CD1c-positive myeloid dendritic cell (primary cell): Measurements from ENCODE around the gene MAG.

Experiments
- DNase-seq: peaks from one replicate; pipeline ENCODE4 v3.0.0-alpha.2; 2016; ENCODE audit errors: extremely low spot score

The MAG gene

GRCh38 chr19:35264268-35265125 lies 27.5 kb upstream of the MAG start:
- DNase-seq = peak; percentile 78

GRCh38 chr19:35265126-35265899 lies 26.6 kb upstream of the MAG start:
- no peak for DNase-seq

- DNase-seq = no peak
These were observed 26.0 kb upstream of the MAG start for GRCh38 chr19:35265900-35266519.

DNA sequence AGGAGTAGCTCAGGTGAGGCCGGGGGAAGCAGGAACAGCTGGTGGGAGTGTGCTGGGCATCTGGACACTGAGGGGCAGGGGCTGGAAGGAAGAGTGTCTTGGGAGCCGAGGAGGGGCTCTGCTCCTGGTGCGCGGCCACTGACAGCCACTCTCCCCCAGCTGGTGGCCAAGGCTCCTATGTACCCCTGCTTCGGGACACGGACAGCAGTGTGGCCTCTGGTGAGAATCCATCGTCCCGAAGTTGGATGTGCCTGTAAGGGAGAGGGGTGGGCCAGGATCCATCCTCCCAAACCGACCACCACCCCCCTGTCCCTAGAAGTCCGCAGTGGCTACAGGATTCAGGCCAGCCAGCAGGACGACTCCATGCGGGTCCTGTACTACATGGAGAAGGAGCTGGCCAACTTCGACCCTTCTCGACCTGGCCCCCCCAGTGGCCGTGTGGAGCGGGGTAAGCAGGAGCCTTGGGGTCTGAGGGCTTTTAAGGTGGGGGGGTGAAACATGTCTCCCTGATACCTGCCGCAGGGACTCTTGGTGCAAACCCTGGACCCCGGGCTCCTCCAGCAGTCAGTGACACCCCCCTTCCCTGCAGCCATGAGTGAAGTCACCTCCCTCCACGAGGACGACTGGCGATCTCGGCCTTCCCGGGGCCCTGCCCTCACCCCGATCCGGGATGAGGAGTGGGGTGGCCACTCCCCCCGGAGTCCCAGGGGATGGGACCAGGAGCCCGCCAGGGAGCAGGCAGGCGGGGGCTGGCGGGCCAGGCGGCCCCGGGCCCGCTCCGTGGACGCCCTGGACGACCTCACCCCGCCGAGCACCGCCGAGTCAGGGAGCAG lies 25.2 kb upstream of the MAG start:
- DNase-seq = no peak

- DNase-seq = no peak
These were observed 24.6 kb upstream of the MAG start for GRCh38 chr19:35267353-35267817.

- DNase-seq = peak; percentile 88
These were observed 24.0 kb upstream of the MAG start for GRCh38 chr19:35267818-35268535.

- peak; percentile 77 for DNase-seq
These were observed 23.2 kb upstream of the MAG start, which contains the start of gene USF2 for GRCh38 chr19:35268536-35269437. Gene USF2 (plus strand): TSS chr19:35268962. CDS start chr19:35269102, 140 bp downstream.

GRCh38 chr19:35269438-35270117 lies 22.4 kb upstream of the MAG start:
- peak; percentile 78 for DNase-seq

GRCh38 chr19:35270381-35270811 lies 21.6 kb upstream of the MAG start:
- no peak for DNase-seq

DNA sequence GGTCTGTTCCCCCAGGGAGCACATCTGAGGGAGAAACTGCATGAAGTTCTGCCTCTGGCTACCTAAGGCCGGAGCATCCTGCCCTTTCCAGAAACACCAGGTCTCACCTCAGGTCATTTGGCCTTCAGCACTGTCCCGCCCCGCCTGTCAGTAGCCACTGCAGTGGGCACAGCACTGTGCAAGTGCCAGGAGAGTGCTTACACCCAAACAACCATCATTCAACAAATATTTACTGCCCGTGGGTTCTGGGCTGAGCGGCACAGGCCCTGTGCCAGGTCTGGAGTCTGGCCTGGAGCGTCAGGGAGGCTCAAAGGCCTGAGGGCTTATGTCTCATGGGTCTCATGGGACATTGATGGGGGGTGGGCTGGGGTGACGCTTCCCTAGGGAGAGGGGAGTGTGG lies 20.4 kb upstream of the MAG start:
- no peak for DNase-seq

- DNase-seq = peak; percentile 53
These were observed 19.7 kb upstream of the MAG start for GRCh38 chr19:35272122-35272719.

GRCh38 chr19:35272954-35273649 lies 18.9 kb upstream of the MAG start:
- DNase-seq = no peak

DNA sequence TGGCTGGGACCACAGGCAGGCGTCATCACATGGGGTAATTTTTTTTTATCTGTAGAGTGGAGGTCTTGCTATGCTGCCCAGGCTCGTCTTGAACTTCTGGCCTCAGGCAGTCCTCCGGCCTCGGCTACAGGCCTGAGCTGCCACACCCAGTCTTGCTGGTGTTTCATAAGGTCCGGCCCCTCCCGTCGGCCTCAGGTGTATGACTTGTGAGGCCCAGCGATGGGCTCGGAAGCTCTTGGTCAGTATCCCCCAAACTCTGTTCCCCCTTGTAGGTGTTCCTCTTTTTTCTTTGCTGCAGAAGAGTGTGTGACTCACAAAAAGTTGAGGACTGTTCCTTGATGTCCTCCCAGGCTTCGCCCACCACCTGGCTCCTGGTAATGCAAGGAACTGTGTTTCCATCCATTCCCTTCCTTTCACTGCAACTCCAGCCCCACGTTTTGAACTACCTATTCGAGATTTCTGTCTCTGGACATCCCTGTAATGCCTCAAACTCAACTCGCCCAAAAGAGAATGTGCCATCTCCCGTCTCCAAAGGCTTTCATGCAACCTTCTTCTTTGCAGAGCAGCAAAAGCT lies 18.2 kb upstream of the MAG start:
- DNase-seq = peak; percentile 47

GRCh38 chr19:35274323-35274722 lies 17.6 kb upstream of the MAG start:
- no peak for DNase-seq

DNA sequence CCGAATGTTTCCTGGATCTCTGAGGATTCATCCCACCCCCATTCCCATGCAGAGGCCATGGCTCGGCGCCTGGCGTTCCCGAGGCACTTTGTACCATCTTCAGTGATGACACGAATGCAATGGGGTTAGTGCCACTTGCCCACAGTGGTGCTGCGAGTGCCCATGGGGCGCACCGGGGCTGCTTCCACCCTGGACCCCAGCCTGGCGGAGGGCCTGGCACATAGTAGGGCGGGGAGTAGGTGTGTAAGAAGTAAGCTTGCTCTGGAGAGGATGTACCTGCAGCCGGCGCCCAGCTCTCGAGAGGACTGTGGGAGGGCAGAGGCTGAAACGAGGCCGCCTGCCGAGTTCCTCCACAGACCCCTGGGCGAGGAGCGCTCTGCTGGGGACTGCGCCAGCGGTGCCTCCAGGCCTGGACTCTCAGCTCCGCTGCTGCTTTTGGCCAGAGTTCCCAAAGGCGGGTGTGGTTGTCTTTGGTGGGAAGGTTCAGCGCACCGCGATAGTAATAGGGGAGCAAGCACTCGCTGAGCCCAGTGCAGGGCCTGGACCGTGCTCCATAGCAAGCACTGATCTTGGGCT lies 15.2 kb upstream of the MAG start:
- no peak for DNase-seq

DNA sequence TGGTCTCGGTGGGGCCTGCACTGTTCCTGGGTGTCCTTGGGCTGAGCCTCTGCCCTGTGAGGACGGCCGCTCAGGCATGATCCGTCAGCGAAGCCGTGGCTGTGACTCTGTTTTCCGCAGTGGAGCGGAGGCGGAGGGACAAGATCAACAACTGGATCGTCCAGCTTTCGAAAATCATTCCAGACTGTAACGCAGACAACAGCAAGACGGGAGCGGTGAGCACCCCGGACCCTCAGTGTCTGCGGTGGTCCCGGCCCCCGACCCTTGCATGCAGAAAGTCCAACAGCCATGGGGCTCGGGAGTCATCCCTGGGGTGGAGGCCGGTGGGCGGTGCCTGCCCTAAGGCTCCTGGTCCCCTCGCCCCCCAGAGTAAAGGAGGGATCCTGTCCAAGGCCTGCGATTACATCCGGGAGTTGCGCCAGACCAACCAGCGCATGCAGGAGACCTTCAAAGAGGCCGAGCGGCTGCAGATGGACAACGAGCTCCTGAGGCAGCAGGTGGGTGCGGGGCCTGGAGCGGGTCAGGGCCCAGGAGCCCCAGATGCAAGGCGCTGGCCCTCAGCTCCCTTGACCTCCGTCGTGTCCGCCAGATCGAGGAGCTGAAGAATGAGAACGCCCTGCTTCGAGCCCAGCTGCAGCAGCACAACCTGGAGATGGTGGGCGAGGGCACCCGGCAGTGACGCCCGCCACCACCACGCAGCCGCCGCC lies 13.2 kb upstream of the MAG start:
- no peak for DNase-seq

GRCh38 chr19:35279374-35279773 lies 12.6 kb upstream of the MAG start:
- DNase-seq = no peak
